GM18526 (cell line): ENCODE data around the gene EPHA6.

Experiments used
- POLR2A ChIP-seq: IDR thresholded peaks from 3 replicates; pipeline ENCODE4 v1.6.1; 2011; ENCODE audit not compliant: insufficient read length; ENCODE audit errors: extremely low read depth

Gene EPHA6

GRCh38 chr3:97764407-97765238 lies 950.2 kb downstream of the EPHA6 start, which contains the start of gene ARL6:
ARL6 (plus strand) TSS chr3:97764758; CDS start chr3:97768108, 3,350 bp downstream.
- peak; percentile 58 for TF ChIP-seq POLR2A

- TF ChIP-seq POLR2A = no peak
Observed at GRCh38 chr3:97765336-97765735, 950.9 kb downstream of the EPHA6 start.

GRCh38 chr3:97772926-97773325 lies 958.5 kb downstream of the EPHA6 start:
- no peak for TF ChIP-seq POLR2A

- no peak for TF ChIP-seq POLR2A
Observed at GRCh38 chr3:97778152-97778551, 963.8 kb downstream of the EPHA6 start.

GRCh38 chr3:97793420-97794019 lies 979.1 kb downstream of the EPHA6 start:
- TF ChIP-seq POLR2A = no peak

GRCh38 chr3:97795951-97796350 lies 981.6 kb downstream of the EPHA6 start:
- TF ChIP-seq POLR2A = no peak
